Stomach smooth muscle (tissue), 2 donors: ENCODE measurements around the gene PSRC1.

Source experiments
- H3K27ac ChIP-seq: one replicate; pipeline ENCODE4 v1.7.0; 2013; ENCODE audit warnings: mild to moderate bottlenecking, low read length, inconsistent platforms
- H3K27me3 ChIP-seq, 2 donors: one replicate each; pipeline ENCODE4 v1.7.0; 2013; ENCODE audit warnings: low read length in 2 of 2; ENCODE audit not compliant: insufficient read depth in 2 of 2, control insufficient read depth in 1 of 2
- H3K36me3 ChIP-seq, 2 donors: one replicate each; pipeline ENCODE4 v1.7.0; 2013; ENCODE audit warnings: low read length in 2 of 2; ENCODE audit not compliant: control insufficient read depth in 2 of 2, insufficient read depth in 2 of 2
- H3K4me1 ChIP-seq: one replicate; pipeline ENCODE4 v1.7.0; 2013; ENCODE audit warnings: low read length; ENCODE audit not compliant: control insufficient read depth, insufficient read depth
- H3K4me3 ChIP-seq, 2 donors: one replicate each; pipeline ENCODE4 v1.7.0; 2013; ENCODE audit warnings: low read length in 2 of 2
- H3K9ac ChIP-seq, 2 donors: one replicate each; pipeline ENCODE4 v1.7.0; 2013; ENCODE audit warnings: low read length in 2 of 2, mild to moderate bottlenecking in 1 of 2
- H3K9me3 ChIP-seq, 2 donors: one replicate each; pipeline ENCODE4 v1.7.0; 2013; ENCODE audit warnings: low read length in 2 of 2; ENCODE audit not compliant: control insufficient read depth in 2 of 2
- donor health status: healthy.
- donor health status: Pancreatic carcinoma.

PSRC1 gene

DNA sequence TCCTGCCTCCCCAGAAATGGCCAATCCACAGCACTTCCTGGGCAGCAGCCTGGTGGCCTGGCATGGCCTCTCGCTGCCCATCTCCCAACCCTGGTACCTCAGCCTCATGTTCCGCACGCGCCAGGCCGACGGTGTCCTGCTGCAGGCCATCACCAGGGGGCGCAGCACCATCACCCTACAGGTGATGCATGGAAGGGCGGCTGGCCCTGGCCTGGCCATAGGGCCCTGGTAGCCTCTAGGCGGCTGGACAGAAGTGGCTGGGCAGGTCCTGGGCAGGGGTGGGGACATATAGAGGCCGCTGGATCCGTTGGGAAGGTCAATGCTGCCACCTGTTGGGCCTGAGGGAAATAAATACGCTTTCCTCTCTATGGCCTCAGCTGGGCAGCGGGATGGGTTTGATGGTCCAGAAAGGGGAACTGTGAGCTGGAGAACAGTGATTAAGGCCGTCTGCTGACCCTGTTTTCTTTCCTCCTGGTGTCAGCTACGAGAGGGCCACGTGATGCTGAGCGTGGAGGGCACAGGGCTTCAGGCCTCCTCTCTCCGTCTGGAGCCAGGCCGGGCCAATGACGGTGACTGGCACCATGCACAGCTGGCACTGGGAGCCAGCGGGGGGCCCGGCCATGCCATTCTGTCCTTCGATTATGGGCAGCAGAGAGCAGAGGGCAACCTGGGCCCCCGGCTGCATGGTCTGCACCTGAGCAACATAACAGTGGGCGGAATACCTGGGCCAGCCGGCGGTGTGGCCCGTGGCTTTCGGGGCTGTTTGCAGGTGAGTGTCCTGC lies 19.2 kb downstream of the PSRC1 start:
- H3K27ac ChIP-seq: no peak overlapping the region
- H3K4me1 ChIP-seq: peaks cover 3% of the 10 kb centered on the region
- H3K9me3 ChIP-seq: no peaks in the 10 kb centered on the region
- H3K9ac ChIP-seq: no peak overlapping the region
- no peaks in the 10 kb centered on the region for H3K27me3 ChIP-seq
- peaks cover 6 to 27% of the 10 kb centered on the region in 2 donors for H3K36me3 ChIP-seq
- H3K4me3 ChIP-seq: no peak overlapping the region

DNA sequence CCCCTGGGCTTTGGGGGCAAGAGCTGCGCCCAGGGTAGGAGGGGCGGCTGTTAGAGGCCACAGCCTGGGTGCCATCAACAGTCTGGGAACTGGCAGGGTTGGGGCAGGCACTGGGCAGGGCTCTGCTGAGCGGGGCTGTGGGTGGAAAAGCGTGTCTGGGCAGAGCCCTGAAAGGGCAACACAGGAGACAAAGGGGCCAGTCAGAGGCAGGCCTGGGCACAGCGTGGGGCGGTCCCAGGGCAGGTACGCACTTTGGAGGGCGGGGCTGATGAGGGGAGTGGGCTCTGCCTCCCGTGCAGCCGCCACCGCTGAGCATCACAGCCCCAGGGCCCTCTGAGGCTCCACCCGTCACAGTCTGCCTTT lies 19.7 kb downstream of the PSRC1 start:
- Histone ChIP-seq H3K36me3 (peaks cover 3 to 28% of the 10 kb centered on the region in 2 donors), H3K9ac (no peak overlapping the region), H3K27ac (no peak overlapping the region), H3K9me3 (no peaks in the 10 kb centered on the region), H3K27me3 (no peaks in the 10 kb centered on the region), H3K4me1 (peaks cover 3% of the 10 kb centered on the region), H3K4me3 (no peak overlapping the region)

DNA sequence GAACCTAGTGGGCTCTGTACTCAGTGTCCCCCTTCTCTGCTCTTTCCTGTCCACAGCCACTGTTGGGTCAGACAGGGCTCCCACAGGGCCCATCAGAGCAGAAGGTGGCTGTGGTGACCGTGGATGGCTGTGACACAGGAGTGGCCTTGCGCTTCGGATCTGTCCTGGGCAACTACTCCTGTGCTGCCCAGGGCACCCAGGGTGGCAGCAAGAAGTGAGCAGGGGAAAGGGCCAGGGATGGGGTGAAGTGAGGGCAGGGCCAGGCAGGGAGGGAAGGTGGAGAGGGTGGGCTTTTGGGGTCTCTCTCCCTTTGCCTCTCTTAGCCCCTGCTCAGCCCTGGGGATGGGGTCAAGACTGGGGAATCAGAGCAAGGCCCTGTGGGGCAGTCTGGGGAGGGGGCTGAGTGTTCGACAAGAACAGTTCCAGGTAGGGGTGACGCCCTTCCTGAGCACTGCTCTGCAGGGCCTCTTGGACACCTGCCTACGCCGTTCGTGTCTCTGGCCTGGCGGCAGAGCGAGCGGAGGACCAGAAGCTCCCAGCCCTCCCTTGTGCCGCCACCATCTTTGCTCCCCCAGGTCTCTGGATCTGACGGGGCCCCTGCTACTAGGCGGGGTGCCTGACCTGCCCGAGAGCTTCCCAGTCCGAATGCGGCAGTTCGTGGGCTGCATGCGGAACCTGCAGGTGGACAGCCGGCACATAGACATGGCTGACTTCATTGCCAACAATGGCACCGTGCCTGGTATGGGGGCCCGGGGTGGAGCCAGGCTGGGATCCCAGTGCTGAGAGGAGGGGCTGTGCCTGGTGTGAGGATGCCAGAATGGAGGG lies 20.5 kb downstream of the PSRC1 start:
- Histone ChIP-seq H3K9me3 (no peaks in the 10 kb centered on the region), H3K9ac (no peak overlapping the region), H3K36me3 (peaks cover 3 to 26% of the 10 kb centered on the region in 2 donors), H3K4me3 (no peak overlapping the region), H3K27ac (no peak overlapping the region), H3K27me3 (no peaks in the 10 kb centered on the region), H3K4me1 (peaks cover 3% of the 10 kb centered on the region)

DNA sequence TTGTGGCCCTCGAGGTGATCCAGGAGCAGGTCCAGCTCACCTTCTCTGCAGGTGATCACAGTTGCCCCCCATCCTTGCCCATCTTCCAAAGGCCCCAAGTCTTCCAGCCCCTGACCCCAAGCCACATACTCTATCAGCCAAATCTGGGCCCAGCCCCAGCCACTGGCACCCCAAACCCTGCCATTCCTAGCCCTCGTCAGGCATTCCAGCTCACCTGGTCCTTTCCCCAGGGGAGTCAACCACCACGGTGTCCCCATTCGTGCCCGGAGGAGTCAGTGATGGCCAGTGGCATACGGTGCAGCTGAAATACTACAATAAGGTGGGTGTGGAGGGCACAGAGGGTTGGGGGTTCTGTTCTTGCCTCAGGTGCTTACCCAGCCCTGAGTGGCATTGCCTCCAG lies 21.4 kb downstream of the PSRC1 start:
- H3K27ac ChIP-seq: no peak overlapping the region
- H3K27me3 ChIP-seq: no peaks in the 10 kb centered on the region
- H3K9ac ChIP-seq: no peak overlapping the region
- H3K36me3 ChIP-seq: peaks cover 3 to 26% of the 10 kb centered on the region in 2 donors
- H3K4me1 ChIP-seq: peaks cover 3% of the 10 kb centered on the region
- H3K9me3 ChIP-seq: no peaks in the 10 kb centered on the region
- H3K4me3 ChIP-seq: no peak overlapping the region

DNA sequence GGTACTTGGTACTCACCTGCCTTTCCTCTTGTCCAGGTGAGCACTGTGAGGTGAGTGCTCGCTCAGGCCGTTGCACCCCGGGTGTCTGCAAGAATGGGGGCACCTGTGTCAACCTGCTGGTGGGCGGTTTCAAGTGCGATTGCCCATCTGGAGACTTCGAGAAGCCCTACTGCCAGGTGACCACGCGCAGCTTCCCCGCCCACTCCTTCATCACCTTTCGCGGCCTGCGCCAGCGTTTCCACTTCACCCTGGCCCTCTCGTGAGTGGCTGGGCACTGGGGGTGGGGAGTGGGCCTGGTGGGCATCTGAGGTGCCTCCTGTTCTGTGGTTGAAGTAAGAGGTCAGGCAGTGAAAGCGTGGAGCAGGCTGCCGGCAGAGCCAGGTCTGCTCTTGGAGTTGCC lies 21.9 kb downstream of the PSRC1 start:
- peaks cover 3 to 26% of the 10 kb centered on the region in 2 donors for H3K36me3 ChIP-seq

DNA sequence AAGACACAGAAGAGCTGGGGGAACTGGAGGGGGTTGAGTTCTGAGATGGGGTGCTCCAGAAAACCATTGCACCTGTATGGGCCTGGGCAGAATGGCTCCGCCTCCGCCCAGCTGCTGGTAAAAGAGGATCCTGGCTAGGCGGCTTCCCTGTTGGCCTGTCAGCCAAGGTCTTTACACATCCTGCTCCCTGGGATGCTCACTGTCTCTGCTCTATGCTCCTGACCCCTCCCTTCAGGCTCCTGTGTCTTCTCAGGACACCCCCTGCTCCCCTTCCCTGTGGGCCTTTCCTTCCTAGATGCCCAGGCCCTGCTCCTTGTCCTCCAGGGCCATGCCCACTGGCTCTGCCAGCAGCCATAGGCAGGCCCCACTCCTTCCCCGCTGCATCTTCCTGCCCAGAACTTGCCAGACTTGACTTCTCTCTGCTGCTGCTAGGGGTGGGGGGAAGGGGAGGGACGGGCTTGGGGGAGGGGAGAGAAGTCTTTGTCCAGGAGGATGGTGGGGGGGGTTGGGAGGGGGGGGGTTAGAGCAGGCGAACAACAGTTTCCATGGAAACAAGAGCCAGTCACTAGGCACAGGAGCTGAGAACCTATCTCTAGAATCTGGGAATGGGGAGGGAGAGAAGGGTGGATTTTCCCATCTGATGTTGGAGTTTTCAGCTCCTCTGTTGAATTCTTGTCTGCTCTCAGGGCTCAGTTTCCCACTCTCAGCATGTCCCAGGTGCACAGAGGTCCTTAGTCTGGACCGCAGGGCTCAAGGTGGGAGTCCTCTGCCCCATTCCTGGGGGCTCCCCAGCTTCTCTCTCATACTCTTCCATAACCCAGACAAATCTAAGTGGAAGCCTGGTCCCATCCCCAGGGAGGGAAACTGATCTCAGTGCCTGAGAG lies 23.0 kb downstream of the PSRC1 start:
- H3K9ac ChIP-seq: no peak overlapping the region
- no peak overlapping the region for H3K4me3 ChIP-seq
- peaks cover 3 to 25% of the 10 kb centered on the region in 2 donors for H3K36me3 ChIP-seq
- no peak overlapping the region for H3K27ac ChIP-seq
- H3K9me3 ChIP-seq: no peaks in the 10 kb centered on the region
- peaks cover 9% of the 10 kb centered on the region for H3K4me1 ChIP-seq
- no peaks in the 10 kb centered on the region for H3K27me3 ChIP-seq

More for the DNA sequence above, 21.9 kb downstream of the PSRC1 start:
- H3K27ac ChIP-seq: no peak overlapping the region
- no peak overlapping the region for H3K9ac ChIP-seq
- peaks cover 3% of the 10 kb centered on the region for H3K4me1 ChIP-seq
- no peak overlapping the region for H3K4me3 ChIP-seq
- no peaks in the 10 kb centered on the region for H3K27me3 ChIP-seq
- no peaks in the 10 kb centered on the region for H3K9me3 ChIP-seq

DNA sequence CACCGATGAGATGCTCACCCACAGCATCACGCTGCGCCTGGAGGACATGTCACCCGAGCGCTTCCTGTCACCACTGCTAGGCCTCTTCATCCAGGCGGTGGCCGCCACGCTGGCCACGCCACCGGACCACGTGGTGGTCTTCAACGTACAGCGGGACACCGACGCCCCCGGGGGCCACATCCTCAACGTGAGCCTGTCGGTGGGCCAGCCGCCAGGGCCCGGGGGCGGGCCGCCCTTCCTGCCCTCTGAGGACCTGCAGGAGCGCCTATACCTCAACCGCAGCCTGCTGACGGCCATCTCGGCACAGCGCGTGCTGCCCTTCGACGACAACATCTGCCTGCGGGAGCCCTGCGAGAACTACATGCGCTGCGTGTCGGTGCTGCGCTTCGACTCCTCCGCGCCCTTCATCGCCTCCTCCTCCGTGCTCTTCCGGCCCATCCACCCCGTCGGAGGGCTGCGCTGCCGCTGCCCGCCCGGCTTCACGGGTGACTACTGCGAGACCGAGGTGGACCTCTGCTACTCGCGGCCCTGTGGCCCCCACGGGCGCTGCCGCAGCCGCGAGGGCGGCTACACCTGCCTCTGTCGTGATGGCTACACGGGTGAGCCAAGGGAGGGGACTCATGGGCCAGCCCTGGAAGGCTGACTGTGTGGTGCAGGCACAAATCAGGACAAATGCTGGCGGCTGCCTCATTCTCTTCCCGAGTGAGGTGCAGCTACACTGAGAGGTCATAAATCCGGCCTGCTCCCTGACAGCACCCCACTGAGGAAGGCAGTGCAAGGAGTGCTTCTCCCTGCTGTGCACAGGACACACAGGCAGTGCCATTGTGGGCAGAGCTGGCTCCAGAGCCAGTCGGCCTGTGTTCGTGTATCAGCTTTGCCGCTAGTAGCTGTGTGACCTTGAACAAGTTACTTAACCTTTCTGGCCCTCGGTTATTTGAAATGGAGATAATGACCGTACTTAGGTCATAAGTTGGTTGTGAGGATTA lies 24.2 kb downstream of the PSRC1 start:
- Histone ChIP-seq H3K4me3 (no peak overlapping the region), H3K4me1 (peaks cover 20% of the 10 kb centered on the region), H3K36me3 (peaks cover 3 to 19% of the 10 kb centered on the region in 2 donors), H3K27ac (no peak overlapping the region), H3K9ac (no peak overlapping the region), H3K9me3 (no peaks in the 10 kb centered on the region), H3K27me3 (no peaks in the 10 kb centered on the region)

DNA sequence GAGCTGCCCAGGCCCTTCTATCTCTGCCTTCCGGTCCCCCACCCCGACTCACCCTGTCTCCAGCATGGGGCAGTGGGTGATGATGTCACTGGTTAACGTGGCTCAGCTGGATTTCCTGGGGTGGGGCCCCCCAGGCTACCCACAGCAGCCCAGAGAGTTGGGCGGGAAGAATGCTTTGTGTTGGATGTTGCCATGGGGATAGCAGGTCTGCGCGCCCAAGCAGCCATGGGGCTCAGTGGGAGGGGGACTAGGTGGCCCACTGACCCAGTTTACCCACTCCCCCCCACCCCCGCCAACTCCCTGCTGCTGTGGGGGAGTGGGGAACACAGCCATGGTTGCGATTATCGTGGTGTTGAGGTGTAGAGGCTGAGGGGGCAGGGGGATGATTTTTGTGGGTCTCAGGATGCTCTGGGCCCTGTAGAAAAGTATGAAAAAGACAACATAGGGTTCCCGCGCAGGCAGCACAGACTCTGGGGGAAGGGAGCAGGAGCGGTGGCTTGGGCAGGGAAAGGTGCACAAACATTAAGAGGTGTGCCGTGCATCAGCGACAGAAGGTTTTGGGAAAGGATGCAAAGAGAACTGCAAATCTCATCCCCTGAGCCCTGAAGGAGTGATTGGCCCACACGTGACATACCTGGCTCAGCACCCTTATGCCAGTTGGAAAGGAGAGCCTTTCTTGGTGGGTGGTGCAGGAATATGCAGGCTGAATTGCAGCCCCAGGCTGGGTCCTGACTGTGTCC lies 25.1 kb downstream of the PSRC1 start:
- no peak overlapping the region for H3K4me3 ChIP-seq
- H3K9me3 ChIP-seq: no peaks in the 10 kb centered on the region
- H3K9ac ChIP-seq: no peak overlapping the region
- peaks cover 3 to 19% of the 10 kb centered on the region in 2 donors for H3K36me3 ChIP-seq
- H3K27ac ChIP-seq: no peak overlapping the region
- H3K27me3 ChIP-seq: no peaks in the 10 kb centered on the region
- H3K4me1 ChIP-seq: peaks cover 26% of the 10 kb centered on the region

DNA sequence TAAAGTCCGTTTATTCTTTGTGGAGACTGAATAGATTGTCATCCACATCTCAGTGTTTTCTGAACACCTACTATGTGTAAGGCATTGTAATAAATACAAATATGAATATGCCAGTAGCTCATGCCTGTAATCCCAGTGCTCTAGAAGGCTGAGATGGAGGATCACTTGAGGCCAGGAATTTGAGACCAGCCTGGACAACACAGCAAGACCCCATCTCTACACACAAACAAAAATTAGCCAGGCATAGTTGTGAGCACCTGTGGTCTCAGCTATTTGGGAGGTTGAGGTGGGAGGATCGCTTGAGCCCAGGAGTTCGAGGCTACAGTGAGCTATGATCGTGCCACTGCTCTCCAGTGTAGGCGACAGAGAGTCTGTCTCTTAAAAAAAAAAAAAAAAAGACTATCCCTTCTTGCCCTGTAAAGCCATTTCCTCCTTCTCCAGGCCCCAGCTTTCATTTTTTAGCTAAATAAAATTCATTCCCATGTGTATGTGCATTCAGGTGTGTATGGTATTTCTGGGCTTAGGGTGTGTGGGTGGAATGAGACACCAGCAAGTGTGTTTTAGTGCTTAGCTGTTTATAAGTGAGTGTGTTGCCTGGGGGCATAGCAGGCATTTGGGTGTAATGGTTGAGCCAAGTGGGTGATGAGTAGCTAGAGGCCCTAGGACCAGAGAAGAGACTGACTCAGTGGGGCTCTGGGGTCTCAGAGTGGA lies 25.8 kb downstream of the PSRC1 start:
- H3K27me3 ChIP-seq: no peaks in the 10 kb centered on the region
- peaks cover 29% of the 10 kb centered on the region for H3K4me1 ChIP-seq
- H3K36me3 ChIP-seq: peaks cover 3 to 17% of the 10 kb centered on the region in 2 donors
- H3K9ac ChIP-seq: no peak overlapping the region
- no peak overlapping the region for H3K4me3 ChIP-seq
- H3K27ac ChIP-seq: no peak overlapping the region
- no peaks in the 10 kb centered on the region for H3K9me3 ChIP-seq
